HG03457 (cell line): ENCODE results near the gene LCLAT1.

Experiments used
- ATAC-seq: cut with Tn5 transposase; IDR thresholded peaks from one replicate; pipeline ENCODE4 v1.9.1; 2021; ENCODE audit warnings: moderate number of reproducible peaks; ENCODE audit not compliant: unreplicated experiment

LCLAT1 gene

GRCh38 chr2:30663806-30664205 lies 216.8 kb downstream of the LCLAT1 start:
- no peak for ATAC-seq

- no peak for ATAC-seq
These were observed 217.8 kb downstream of the LCLAT1 start for GRCh38 chr2:30664761-30665358.

DNA sequence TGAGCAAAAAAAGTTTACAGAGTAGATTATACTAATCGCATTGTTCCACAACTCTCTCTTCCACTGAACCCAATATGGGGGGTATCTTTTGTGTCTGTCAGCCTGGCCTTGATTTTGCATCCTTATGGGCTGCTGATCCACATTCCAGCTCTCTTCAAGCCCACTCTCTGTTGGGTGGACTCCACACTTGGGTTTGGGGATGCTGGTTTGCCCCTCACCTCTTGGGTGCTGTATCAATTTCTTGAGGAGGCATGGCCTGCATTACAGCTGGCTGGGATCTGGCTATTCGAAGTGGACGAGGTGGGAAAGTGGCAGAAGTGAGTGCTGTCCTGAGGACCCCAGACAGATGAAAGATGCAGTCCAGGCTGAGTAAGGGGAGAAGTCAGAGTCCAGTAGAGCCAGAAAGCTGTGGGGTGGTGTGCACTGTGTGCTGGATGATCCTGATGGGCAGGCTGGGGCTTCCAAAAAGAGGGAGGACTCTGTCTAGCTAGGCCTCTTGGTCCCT lies 218.8 kb downstream of the LCLAT1 start:
- ATAC-seq: no peak

DNA sequence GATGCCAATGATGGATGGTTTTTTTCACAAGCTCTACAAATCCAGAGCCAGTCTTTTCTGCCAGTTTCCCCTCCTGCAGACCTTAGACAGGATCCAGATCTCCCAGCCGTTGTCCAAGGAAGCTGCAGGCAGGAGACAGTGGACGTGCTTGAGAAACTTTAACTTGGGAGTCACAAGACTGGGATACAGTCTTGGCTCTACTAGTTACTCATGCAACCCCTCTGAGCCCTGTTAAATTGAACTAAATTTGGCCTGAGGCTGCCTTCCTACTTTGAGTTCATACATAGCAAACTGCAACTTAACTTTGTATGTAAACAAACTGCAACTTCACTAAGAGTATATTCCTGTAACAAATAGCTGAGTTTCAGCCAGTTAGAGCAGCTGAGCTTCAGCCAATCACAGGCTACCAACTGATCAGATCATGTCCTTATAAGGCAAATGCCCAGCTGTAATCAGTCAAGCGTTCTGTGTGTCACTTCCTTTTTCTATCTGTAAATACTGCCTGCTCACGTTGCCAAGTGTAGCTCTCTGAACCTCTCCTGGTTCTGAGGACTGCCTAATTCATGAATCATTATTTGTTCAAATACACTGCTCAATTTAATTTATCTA lies 219.3 kb downstream of the LCLAT1 start:
- no peak for ATAC-seq

GRCh38 chr2:30670453-30670852 lies 223.4 kb downstream of the LCLAT1 start:
- ATAC-seq: no peak

GRCh38 chr2:30673127-30673526 lies 226.1 kb downstream of the LCLAT1 start:
- no peak for ATAC-seq

- no peak for ATAC-seq
These were observed 228.7 kb downstream of the LCLAT1 start for GRCh38 chr2:30675758-30676157.

DNA sequence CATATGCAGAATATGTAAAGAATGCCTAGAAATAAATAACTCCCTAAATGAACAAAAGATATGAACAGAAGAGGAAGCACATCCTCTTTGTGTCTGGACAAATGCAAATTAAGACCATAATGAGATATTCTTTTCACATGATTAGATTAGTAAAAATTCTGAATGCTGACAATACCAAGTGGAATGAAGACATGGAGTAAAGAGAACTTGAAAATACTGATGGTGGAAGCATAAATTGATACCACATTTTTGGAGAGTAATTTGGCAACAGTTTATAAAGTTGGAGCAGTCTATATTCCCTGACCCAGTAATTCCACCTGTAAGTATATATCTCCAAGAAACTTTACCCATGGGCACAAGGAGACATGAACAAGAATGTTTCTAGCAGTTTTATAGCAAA lies 230.2 kb downstream of the LCLAT1 start:
- ATAC-seq: no peak

- no peak for ATAC-seq
These were observed 230.9 kb downstream of the LCLAT1 start for GRCh38 chr2:30677861-30678385.

DNA sequence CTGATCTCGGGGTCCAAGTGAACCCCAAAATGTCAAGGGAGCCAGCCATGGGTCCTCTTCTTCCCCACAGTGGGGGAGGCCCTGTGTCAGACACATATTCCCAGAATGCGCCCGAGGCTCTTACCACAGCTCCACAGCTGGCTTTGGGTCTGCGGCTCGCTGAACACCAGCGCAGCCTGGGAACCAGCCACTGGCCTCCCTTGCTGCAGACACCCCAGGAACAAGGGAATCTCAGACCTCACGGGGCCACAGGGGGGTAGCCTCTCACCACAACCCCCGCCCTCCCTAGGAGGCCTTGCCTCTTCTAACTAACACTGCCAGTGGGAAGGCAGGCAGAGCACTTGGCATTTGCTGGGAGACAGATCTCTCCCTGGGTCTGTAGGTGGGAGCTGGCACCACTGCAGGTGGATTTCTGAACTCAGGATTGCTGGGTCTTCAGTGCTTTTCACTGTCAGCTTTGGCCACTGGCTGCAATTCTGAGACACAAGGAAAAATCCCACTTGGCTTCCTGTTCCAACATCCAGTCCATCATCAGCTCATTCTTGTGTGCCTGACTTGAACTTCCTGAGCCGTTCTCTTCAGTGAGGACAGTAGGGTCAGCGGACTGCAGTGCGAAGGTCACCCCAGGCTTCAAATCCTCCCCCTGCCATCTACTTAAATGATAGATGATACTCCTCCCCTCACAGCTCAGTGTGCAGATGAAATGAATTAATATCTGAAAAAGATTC lies 231.5 kb downstream of the LCLAT1 start:
- no peak for ATAC-seq

DNA sequence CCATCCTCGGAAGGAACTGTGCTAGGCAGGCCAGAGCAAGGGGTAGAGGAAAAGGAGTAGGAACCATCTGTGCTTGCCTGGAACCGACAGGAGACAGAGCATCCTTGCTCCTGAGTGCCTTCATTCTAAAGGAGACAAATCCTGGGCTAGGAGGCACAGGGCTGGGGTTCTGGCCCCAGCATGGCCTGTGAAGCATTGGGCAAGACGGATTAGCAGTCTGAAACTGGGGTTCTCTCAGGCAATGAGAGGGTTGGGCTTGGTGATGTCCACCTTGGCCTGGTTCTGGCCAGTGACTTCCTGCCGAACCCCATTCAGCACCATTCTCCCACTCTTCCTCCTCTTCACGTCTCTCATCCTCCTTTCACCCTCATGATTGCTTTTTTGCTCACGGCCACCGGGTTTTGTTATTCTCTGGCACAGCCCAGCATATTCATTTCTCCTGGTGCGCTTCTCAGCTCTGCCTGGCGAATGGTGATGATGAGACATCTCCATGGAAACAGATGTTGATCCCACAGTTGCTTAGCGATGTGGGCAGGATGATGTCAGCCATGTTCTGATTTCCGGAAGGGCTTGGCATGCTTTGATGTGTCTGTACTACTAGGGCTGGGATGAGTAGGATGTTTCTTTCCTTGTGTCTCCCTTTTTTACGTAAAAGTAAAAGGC lies 232.5 kb downstream of the LCLAT1 start:
- ATAC-seq: no peak

- no peak for ATAC-seq
These were observed 233.1 kb downstream of the LCLAT1 start for GRCh38 chr2:30680121-30680520.

DNA sequence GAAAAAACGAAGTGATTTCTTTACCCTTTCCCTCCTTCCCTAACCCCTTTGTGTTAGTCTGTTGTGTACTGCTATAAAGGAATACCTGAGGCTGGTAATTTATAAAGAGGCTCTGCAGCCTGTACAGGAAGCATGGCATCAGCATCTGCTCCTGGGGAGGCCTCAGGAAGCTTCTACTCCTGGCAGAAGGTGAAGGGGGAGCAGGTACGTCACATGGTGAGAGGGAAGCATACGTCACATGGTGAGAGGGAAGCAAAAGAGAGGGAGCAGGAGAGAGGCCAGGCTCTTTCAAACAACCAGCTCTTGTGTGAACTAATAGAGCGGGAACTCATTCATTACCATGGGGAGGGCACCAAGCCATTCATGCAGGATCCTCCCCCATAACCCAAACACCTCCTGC lies 234.0 kb downstream of the LCLAT1 start:
- no peak for ATAC-seq

GRCh38 chr2:30683236-30683956 lies 236.3 kb downstream of the LCLAT1 start:
- ATAC-seq: no peak

DNA sequence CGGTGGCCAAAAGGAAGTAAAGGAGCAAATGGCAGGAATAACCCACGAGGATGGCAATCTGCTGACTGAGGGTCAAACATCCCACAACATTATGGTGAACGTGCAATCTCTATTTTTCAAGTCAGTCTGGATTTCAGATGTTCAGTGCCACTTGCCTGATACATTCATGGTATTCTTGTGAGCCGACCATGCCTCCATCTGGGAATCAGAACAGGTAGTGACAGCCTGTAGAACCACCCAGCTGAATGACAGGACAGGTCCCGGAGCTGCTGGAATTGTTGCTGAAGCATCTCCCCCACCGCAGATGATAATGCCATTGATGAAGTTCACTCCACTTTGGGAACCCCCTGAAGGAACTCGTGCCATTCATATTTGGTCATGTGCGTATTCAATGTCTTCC lies 237.0 kb downstream of the LCLAT1 start:
- ATAC-seq: no peak

GRCh38 chr2:30684516-30684915 lies 237.5 kb downstream of the LCLAT1 start:
- no peak for ATAC-seq

DNA sequence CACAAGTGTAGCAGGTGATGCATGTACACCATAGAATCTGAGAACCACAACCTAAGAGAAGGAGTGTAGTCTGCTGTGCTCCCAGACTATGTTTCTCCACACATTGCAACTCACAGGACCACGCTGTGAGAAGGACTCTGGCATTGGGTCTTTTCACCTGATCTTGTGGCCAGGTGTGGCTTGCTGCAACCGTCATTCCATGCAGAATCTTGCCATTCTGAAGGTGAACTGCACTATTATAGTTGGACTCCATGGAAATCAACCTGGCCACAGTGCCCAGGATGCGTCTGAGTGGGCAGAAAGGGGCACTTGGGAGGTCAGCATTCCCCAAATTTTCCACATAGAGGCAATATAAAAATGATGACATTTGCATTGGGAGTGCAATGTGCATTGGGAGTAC lies 237.9 kb downstream of the LCLAT1 start:
- no peak for ATAC-seq

DNA sequence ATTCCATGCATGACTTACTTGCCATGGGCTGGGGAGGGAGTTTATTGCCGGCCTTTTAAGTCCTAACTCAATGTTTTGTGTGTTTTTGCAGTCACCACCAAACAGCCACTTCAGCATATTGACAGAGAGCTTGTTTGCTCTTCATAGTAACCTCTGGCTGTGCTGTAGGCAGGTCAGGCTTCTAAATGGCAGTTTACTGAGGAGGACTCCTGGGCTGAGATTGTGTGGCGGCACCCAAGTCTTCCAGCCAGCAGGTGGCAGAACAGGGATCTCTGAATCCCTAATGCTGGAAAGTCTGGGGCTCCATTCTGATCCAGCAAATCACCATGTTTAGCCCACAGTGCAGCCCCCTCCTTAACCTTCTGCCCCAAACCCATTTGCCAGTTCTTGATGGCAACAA lies 239.0 kb downstream of the LCLAT1 start:
- no peak for ATAC-seq

DNA sequence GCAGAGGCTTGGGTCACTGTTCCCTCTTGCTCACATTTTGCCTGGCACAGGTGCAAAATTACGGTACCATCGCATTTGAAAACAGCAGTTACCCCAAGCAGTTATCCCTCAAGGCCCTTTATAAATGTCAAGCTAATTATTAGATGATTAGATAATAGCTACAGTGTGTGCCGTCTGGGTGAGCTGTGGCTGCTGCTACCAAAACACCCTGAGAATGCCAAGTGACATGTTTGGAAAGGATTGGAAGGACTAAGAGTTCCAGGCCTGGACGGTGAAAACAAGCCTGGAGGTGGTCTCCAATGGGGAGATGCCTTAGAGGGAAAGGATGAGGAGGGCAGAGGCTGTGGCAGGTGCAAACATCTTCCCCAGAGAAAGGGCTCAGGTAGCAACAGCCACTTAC lies 239.6 kb downstream of the LCLAT1 start:
- ATAC-seq: no peak

DNA sequence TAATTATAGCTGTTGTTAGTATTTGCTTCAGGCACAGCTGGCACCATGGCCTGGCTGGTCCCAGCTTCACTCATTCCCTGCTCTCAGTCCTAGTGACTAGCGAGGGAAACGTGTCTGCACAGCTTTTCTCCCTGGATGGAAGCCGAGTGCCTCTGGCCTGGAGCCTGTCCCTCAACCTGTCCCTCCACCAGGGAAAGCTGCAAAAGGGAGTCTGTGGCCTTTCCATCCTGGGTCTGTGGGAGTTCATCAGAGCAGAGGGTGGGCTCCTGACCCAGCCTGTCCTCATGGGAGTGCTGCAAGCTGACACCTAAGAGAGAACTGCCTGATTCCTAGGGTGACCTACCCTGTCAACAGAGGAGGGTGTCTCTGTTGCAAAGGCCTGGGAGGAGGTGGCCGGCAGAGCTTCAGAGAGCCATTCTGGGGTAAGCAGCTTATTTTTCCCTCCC lies 241.9 kb downstream of the LCLAT1 start:
- ATAC-seq: no peak
